Upper lobe of right lung (tissue), 1 donor: ENCODE results near the gene SLC24A4. TPM values are rescaled to one million over a fixed set of nuclear protein-coding genes. Genes with fewer than 3 reads are reported as not detected.
A peak's percentile ranks its signal among the peaks of the same experiment; 100 is the strongest.

Source experiments
- ATAC-seq: fragments of 200-7000 bp; cut with Tn5 transposase; one replicate; pipeline ENCODE4 v1.9.1; 2020; ENCODE audit warnings: mild to moderate bottlenecking, moderate library complexity
- DNase-seq: peaks from one replicate; pipeline ENCODE4 v3.0.0-alpha.2; 2020
- H3K27ac ChIP-seq: fragments of 200-600 bp; one replicate; pipeline ENCODE4 v1.8.0; 2022
- H3K27me3 ChIP-seq: fragments of 200-600 bp; one replicate; pipeline ENCODE4 v1.8.0; 2022; ENCODE audit warnings: mild to moderate bottlenecking
- H3K36me3 ChIP-seq: fragments of 200-600 bp; one replicate; pipeline ENCODE4 v1.8.0; 2022
- H3K4me1 ChIP-seq: fragments of 200-600 bp; one replicate; pipeline ENCODE4 v1.8.0; 2022
- H3K4me3 ChIP-seq: fragments of 200-600 bp; one replicate; pipeline ENCODE4 v1.8.0; 2022; ENCODE audit warnings: mild to moderate bottlenecking
- H3K9me3 ChIP-seq: fragments of 200-600 bp; one replicate; pipeline ENCODE4 v1.8.0; 2022
- intact Hi-C: fragments of 100-400 bp; cut with DNase I; formaldehyde crosslinking; loops from one replicate; pipeline ENCODE4 v1.11.0; 2022
- total RNA-seq: library from RNA; stranded (reverse); fragmentation: NEBNext Ultra II Directional; extraction: Animal tissue kit (Norgen Biotek cat#: 25700); gene quantifications from one replicate; pipeline ENCODE4 v1.2.1, GENCODE V29; 2021
- TF ChIP-seq, protein P1 (sequence below): fragments of 200-600 bp; IDR thresholded peaks from one replicate; pipeline ENCODE4 v1.8.0; 2022; ENCODE audit warnings: antibody characterized with exemption
- donor health status: DM: no; HTN: yes; CAD: no; lungs with severe emphysema.

The SLC24A4 gene
- total RNA-seq, 1 donor from 2014 or later = 1.6 TPM

DNA sequence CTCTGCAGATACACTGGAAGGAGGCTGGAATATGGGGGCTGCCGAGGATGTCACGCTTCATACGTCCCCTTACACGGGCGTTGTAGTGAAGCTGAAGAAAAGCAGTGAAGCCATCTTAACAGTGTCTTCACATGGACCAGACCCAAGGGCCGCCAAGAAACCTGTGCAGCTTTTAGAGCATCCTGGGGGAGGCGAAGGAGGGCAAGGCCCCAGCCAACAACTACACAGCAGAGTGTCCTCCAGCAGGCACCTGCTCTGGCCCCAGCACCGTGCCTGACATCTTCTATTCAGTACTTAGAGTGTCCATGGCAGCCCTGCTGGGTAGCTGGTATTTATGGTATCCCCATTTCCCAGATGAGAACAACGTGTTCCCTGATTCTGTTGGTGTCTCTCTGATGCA lies 141.8 kb downstream of the SLC24A4 start:
- ATAC-seq = no peak
- H3K4me3 ChIP-seq = no peak overlapping the region
- H3K27ac ChIP-seq = no peak overlapping the region
- H3K27me3 ChIP-seq = no peaks in the 10 kb centered on the region
- TF ChIP-seq, protein P1, sequence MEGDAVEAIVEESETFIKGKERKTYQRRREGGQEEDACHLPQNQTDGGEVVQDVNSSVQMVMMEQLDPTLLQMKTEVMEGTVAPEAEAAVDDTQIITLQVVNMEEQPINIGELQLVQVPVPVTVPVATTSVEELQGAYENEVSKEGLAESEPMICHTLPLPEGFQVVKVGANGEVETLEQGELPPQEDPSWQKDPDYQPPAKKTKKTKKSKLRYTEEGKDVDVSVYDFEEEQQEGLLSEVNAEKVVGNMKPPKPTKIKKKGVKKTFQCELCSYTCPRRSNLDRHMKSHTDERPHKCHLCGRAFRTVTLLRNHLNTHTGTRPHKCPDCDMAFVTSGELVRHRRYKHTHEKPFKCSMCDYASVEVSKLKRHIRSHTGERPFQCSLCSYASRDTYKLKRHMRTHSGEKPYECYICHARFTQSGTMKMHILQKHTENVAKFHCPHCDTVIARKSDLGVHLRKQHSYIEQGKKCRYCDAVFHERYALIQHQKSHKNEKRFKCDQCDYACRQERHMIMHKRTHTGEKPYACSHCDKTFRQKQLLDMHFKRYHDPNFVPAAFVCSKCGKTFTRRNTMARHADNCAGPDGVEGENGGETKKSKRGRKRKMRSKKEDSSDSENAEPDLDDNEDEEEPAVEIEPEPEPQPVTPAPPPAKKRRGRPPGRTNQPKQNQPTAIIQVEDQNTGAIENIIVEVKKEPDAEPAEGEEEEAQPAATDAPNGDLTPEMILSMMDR = no peak
- H3K4me1 ChIP-seq = peaks cover 22% of the 10 kb centered on the region
- no peaks in the 10 kb centered on the region for H3K9me3 ChIP-seq
- no peaks in the 10 kb centered on the region for H3K36me3 ChIP-seq
- no peak for DNase-seq
- intact Hi-C loops = no loop called here

DNA sequence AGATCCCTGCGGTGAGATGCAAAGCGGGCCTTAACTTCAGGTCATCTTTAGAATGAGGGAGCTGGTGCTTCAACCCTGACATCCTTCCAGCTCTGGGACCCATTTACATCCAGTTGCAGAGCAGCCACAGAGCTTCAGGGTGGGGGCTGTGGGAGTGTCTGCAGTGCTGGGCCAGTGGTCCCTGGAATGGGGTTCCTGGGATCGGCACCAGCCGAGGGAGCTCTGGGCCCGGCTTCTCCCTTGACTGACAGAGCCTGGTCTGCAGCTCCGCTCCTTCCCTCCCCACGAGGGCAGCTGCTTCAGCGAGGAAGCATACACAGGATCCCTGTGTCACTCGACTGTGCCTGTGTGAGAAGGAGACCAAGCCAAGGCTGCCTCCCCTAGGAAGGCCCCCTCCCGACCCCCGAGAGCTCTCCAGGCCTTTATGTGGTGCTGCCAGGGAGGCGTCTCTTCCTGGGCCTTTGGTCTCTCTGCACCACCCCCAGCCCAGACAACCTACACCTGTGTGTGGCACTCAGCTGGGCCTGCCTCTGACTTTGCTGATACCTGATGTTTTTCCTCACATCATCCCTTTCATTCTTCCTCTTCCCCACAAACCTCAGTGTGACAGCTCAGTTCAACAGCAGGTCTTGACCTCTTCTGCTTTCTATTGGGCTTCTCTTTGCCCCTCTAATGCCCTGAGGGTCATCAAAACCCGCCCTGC lies 142.5 kb downstream of the SLC24A4 start:
- Histone ChIP-seq H3K27ac (no peak overlapping the region), H3K4me1 (peaks cover 16% of the 10 kb centered on the region), H3K36me3 (no peaks in the 10 kb centered on the region), H3K27me3 (no peaks in the 10 kb centered on the region), H3K9me3 (no peaks in the 10 kb centered on the region), H3K4me3 (no peak overlapping the region)
- DNase-seq (peak; percentile 32), ATAC-seq (no peak)
- TF ChIP-seq, protein P1 = no peak
- intact Hi-C loops = no loop called here

DNA sequence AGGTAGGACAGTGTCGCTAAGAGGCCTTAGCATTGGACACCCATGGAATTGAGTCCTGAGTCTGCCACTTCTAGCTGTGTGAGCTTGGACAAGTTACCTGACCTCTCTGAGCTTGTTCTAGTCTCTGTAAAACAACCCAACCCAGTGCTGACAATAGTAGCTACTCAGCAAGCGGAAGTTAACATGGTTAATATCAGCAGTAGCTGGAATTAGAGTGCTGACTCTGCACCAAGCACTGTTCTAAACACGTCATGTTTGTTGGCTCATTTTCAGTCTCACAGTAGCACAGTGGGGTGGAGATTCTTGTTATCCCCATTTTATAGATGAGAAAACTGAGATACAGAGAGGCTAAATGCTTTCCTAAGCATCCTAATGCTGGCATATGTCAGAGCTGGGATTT lies 143.1 kb downstream of the SLC24A4 start:
- TF ChIP-seq, protein P1 = no peak
- peak; percentile 66 for ATAC-seq
- no peak overlapping the region for H3K4me3 ChIP-seq
- no peak for DNase-seq
- H3K36me3 ChIP-seq = no peaks in the 10 kb centered on the region
- no peak overlapping the region for H3K27ac ChIP-seq
- intact Hi-C loops = no loop called here
- peaks cover 11% of the 10 kb centered on the region for H3K4me1 ChIP-seq
- H3K9me3 ChIP-seq = no peaks in the 10 kb centered on the region
- H3K27me3 ChIP-seq = no peaks in the 10 kb centered on the region

DNA sequence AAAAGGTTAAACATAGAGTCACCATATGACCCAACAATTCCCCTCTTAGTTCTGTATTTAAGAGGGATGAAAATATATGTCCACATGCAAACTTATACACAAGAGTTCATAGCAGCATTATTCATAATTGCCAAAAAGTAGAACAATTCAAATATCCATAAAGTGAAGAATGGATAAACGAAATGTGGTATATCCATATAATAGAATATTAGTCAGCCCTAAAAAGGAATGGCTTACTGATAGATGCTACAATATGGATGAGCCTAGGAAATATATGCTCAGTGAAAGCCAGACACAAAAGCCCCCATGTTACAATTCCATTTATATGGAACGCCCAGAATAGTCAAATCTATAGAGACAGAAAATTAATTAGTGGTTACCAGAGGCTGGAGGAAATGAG lies 146.6 kb downstream of the SLC24A4 start:
- H3K4me1 ChIP-seq = peaks cover 11% of the 10 kb centered on the region
- DNase-seq (no peak), ATAC-seq (no peak)
- no peaks in the 10 kb centered on the region for H3K27me3 ChIP-seq
- H3K27ac ChIP-seq = no peak overlapping the region
- H3K36me3 ChIP-seq = no peaks in the 10 kb centered on the region
- intact Hi-C loops = no loop called here
- no peak overlapping the region for H3K4me3 ChIP-seq
- TF ChIP-seq, protein P1 = no peak
- H3K9me3 ChIP-seq = no peaks in the 10 kb centered on the region

DNA sequence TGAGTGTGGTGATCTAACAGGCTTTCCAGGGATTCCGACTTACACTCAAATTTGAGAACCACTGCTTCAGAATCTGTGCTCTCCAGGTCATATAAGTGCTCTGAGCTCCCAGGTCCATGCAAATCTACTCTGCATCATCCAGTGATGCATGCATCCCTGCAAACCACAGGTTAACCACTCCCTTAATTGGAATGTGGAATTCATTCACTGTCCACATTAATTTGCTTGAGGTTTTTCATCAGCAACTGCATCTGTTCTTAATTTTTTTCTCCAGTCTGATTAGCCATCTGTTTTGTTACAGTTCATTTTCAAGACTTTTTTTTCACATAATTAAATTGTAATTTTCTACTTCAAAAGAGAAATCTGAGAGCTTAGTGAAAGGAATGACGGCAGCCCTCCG lies 147.2 kb downstream of the SLC24A4 start:
- ATAC-seq = no peak
- DNase-seq = no peak
- no peaks in the 10 kb centered on the region for H3K9me3 ChIP-seq
- TF ChIP-seq, protein P1 = no peak
- peaks cover 11% of the 10 kb centered on the region for H3K4me1 ChIP-seq
- no peaks in the 10 kb centered on the region for H3K36me3 ChIP-seq
- no peak overlapping the region for H3K27ac ChIP-seq
- no peaks in the 10 kb centered on the region for H3K27me3 ChIP-seq
- no peak overlapping the region for H3K4me3 ChIP-seq
- intact Hi-C loops = no loop called here

DNA sequence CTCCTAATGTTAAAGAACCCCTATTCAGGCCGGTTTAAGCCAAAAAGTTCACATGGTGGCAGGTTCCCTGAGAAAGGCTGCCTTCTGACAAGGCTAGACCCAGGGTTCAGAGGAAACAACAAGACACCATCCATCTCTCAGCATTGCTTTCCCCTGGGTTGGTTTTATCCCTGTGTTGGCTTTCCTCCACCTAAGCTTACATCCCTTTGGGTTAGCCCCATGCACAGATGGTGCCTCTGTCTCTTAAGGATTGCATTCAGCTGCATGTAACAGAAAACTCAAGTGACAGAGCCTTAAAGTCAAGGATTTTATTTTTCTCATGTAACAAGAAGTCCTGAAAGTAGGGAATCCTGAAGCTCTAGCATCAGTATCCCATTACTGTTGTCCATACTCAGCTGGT lies 147.8 kb downstream of the SLC24A4 start:
- intact Hi-C loops = no loop called here
- TF ChIP-seq, protein P1 = no peak
- Histone ChIP-seq H3K4me1 (peaks cover 11% of the 10 kb centered on the region), H3K27ac (no peak overlapping the region), H3K4me3 (no peak overlapping the region), H3K27me3 (no peaks in the 10 kb centered on the region), H3K36me3 (no peaks in the 10 kb centered on the region), H3K9me3 (no peaks in the 10 kb centered on the region)
- ATAC-seq (no peak), DNase-seq (no peak)
